SK-N-SH (cell line): ENCODE measurements around the gene WNK2. TPM values are rescaled to one million over a fixed set of nuclear protein-coding genes. Genes with fewer than 3 reads are reported as not detected.

Source experiments
- CTCF ChIA-PET: fragments of 300-600, 350-600 bp; formaldehyde crosslinking; extraction: SDS; loops from one replicate; lab custom pipeline; 2021; lab: Yijun Ruan, JAX
- POLR2A ChIA-PET: fragments of 350-600 bp; sonication (Branson Sonifier 250); formaldehyde crosslinking; extraction: SDS; loops from one replicate; lab custom pipeline; 2020; ENCODE audit warnings: antibody characterized with exemption, inconsistent platforms; lab: Yijun Ruan, JAX
- DNase-seq: peaks from one replicate; pipeline ENCODE4 v3.0.0; 2012
- H2AFZ ChIP-seq: fragments of 200-600 bp; sonication (generic); 2 replicates; pipeline ENCODE4 v1.8.1; 2016; ENCODE audit warnings: antibody characterized with exemption, mild to moderate bottlenecking, low read depth
- H3F3A ChIP-seq: fragments of 200-600 bp; sonication (generic); replicated peaks from 2 replicates; pipeline ENCODE3; 2016; ENCODE audit warnings: antibody characterized with exemption, mild to moderate bottlenecking; ENCODE audit not compliant: insufficient read depth
- H3K27ac ChIP-seq, 2 experiments: fragments of 200-500 bp in 1 of 2; fragments of 200-600 bp in 1 of 2; sonication (Bioruptor generic) in 1 of 2; sonication (generic), shearing (Covaris generic) in 1 of 2; 2 replicates each; pipeline versions ENCODE4 v1.5.1 to v1.6.1; 2014 to 2016; ENCODE audit warnings: low read depth in 2 of 2, inconsistent platforms in 1 of 2, low read length in 1 of 2, mild to moderate bottlenecking in 1 of 2, mixed read lengths in 1 of 2
- H3K27me3 ChIP-seq: fragments of 200-600 bp; sonication (generic), shearing (Covaris generic); 2 replicates; pipeline ENCODE4 v1.6.1; 2016; ENCODE audit warnings: mixed run types; ENCODE audit not compliant: insufficient read depth
- H3K36me3 ChIP-seq, 2 experiments: fragments of 200-500 bp in 1 of 2; fragments of 200-600 bp in 1 of 2; sonication (Bioruptor generic) in 1 of 2; sonication (generic) in 1 of 2; replicated peaks in 1 of 2; 2 replicates each; pipeline versions ENCODE3 to v1.5.1; 2014 to 2016; ENCODE audit warnings: low read length in 1 of 2, mild to moderate bottlenecking in 1 of 2; ENCODE audit not compliant: insufficient read depth in 2 of 2, control insufficient read depth in 1 of 2
- H3K4me1 ChIP-seq, 2 experiments: fragments of 200-500 bp in 1 of 2; fragments of 200-600 bp in 1 of 2; sonication (Bioruptor generic) in 1 of 2; sonication (generic), shearing (Covaris generic) in 1 of 2; 2 replicates each; pipeline versions ENCODE4 v1.5.1 to v1.6.1; 2014 to 2016; ENCODE audit warnings: low read depth in 1 of 2, low read length in 1 of 2, mixed run types in 1 of 2; ENCODE audit not compliant: insufficient read depth in 2 of 2, control insufficient read depth in 1 of 2
- H3K4me2 ChIP-seq: fragments of 200-600 bp; sonication (generic), shearing (Covaris generic); 2 replicates; pipeline ENCODE4 v1.6.1; 2017; ENCODE audit warnings: mixed run types
- H3K4me3 ChIP-seq, 2 experiments: fragments of 200-500 bp in 1 of 2; fragments of 200-600 bp in 1 of 2; sonication (Bioruptor generic) in 1 of 2; sonication (generic), shearing (Covaris generic) in 1 of 2; 2 replicates each; pipeline versions ENCODE4 v1.5.1 to v1.8.1; 2014 to 2016; ENCODE audit warnings: low read depth in 2 of 2, inconsistent platforms in 1 of 2, low read length in 1 of 2, mild to moderate bottlenecking in 1 of 2, mixed read lengths in 1 of 2, moderate library complexity in 1 of 2
- H3K79me2 ChIP-seq: fragments of 200-600 bp; sonication (generic); 2 replicates; pipeline ENCODE4 v1.8.1; 2017; ENCODE audit warnings: mild to moderate bottlenecking; ENCODE audit not compliant: insufficient read depth
- H3K9ac ChIP-seq: fragments of 200-600 bp; sonication (generic); 2 replicates; pipeline ENCODE4 v1.6.1; 2017; ENCODE audit warnings: mixed run types
- H3K9me2 ChIP-seq: fragments of 200-600 bp; sonication (generic); 2 replicates; pipeline ENCODE4 v1.6.1; 2017; ENCODE audit warnings: mixed run types
- H3K9me3 ChIP-seq: fragments of 200-600 bp; sonication (generic); 2 replicates; pipeline ENCODE4 v1.6.1; 2017; ENCODE audit warnings: mixed run types, mild to moderate bottlenecking, moderate library complexity
- H4K20me1 ChIP-seq: fragments of 200-600 bp; sonication (generic); 2 replicates; pipeline ENCODE4 v1.6.1; 2017; ENCODE audit warnings: mild to moderate bottlenecking, mixed run types; ENCODE audit not compliant: insufficient read depth
- CHD2 ChIP-seq: fragments of 150-350 bp; IDR thresholded peaks from 2 replicates; pipeline ENCODE4 v1.6.1; 2018; ENCODE audit warnings: low read length; ENCODE audit not compliant: partially characterized antibody
- EZH2phosphoT487 ChIP-seq: fragments of 200-600 bp; sonication (generic); IDR thresholded peaks from 2 replicates; pipeline ENCODE4 v1.6.1; 2017; ENCODE audit warnings: low read depth, mixed run types, mild to moderate bottlenecking, antibody characterized with exemption, moderate library complexity, borderline replicate concordance
- FOXJ3 ChIP-seq: sonication (generic); formaldehyde crosslinking; IDR thresholded peaks from 2 replicates; pipeline ENCODE4 v1.5.1; 2020; ENCODE audit warnings: mild to moderate bottlenecking, missing genetic modification reagents
- FOXM1 ChIP-seq: IDR thresholded peaks from 2 replicates; pipeline ENCODE4 v1.4.0; 2012; ENCODE audit warnings: low read depth, mild to moderate bottlenecking
- JUND ChIP-seq: IDR thresholded peaks from 2 replicates; pipeline ENCODE4 v1.4.0; 2012
- MAX ChIP-seq: IDR thresholded peaks from 2 replicates; pipeline ENCODE4 v1.4.0; 2012; ENCODE audit warnings: low read depth
- MEF2A ChIP-seq: IDR thresholded peaks from 2 replicates; pipeline ENCODE4 v1.4.0; 2012; ENCODE audit warnings: low read depth, borderline replicate concordance
- POLR2AphosphoS5 ChIP-seq: IDR thresholded peaks from 2 replicates; pipeline ENCODE4 v1.6.1; 2012; ENCODE audit warnings: low read depth, low read length
- REST ChIP-seq: IDR thresholded peaks from 2 replicates; pipeline ENCODE4 v1.6.1; 2012; ENCODE audit warnings: mild to moderate bottlenecking, low read depth, low read length, moderate library complexity
- RXRA ChIP-seq: IDR thresholded peaks from 2 replicates; pipeline ENCODE4 v1.4.0; 2012; ENCODE audit warnings: low read depth, mild to moderate bottlenecking, borderline replicate concordance
- SIN3A ChIP-seq: IDR thresholded peaks from 2 replicates; pipeline ENCODE4 v1.6.1; 2012; ENCODE audit warnings: low read depth, mild to moderate bottlenecking, low read length, moderate library complexity, borderline replicate concordance
- TEAD4 ChIP-seq: IDR thresholded peaks from 2 replicates; pipeline ENCODE4 v1.4.0; 2012; ENCODE audit warnings: mild to moderate bottlenecking, borderline replicate concordance; ENCODE audit not compliant: insufficient read depth
- WGBS: methylation state at CpG from one replicate; pipeline ENCODE4 v1.1.6; 2017; ENCODE audit warnings: low lambda C conversion rate; 5-methylcytosine and 5-hydroxymethylcytosine counted together
- polyA plus RNA-seq, 3 experiments: library from polyadenylated mRNA; depleted of rRNA; stranded (reverse); fragments of >200 nt; gene quantifications; 2 replicates each; pipeline ENCODE4 v1.2.3, GENCODE V29; 2012
- TF ChIP-seq, protein P1 (sequence below): IDR thresholded peaks from 2 replicates; pipeline ENCODE4 v1.4.0; 2012; ENCODE audit warnings: low read depth, borderline replicate concordance

Gene WNK2
- polyA plus RNA-seq, 1 of the 3 experiments (the other 2 are of a cell fraction), result 0.12 TPM

- Histone ChIP-seq H3K36me3 (no peaks in the 10 kb centered on the region), H4K20me1 (no peaks in the 10 kb centered on the region), H2AFZ (no peak overlapping the region), H3K4me1 (no peaks in the 10 kb centered on the region; a peak in 1 of 4 replicates), H3K27ac (no peak overlapping the region), H3K9me3 (no peaks in the 10 kb centered on the region), H3K27me3 (no peaks in the 10 kb centered on the region), H3K79me2 (no peaks in the 10 kb centered on the region), H3K9ac (no peak overlapping the region), H3K4me2 (no peak overlapping the region)
- ChIA-PET CTCF (no interaction called here), POLR2A (no interaction called here)
- TF ChIP-seq MEF2A (no peak), JUND (no peak), FOXJ3 (CRISPR knock-in tag) (no peak), CHD2 (no peak), POLR2AphosphoS5 (no peak), FOXM1 (no peak), RXRA (no peak), REST (no peak), EZH2phosphoT487 (no peak), SIN3A (no peak), TEAD4 (no peak), MAX (no peak)
- TF ChIP-seq, protein P1, sequence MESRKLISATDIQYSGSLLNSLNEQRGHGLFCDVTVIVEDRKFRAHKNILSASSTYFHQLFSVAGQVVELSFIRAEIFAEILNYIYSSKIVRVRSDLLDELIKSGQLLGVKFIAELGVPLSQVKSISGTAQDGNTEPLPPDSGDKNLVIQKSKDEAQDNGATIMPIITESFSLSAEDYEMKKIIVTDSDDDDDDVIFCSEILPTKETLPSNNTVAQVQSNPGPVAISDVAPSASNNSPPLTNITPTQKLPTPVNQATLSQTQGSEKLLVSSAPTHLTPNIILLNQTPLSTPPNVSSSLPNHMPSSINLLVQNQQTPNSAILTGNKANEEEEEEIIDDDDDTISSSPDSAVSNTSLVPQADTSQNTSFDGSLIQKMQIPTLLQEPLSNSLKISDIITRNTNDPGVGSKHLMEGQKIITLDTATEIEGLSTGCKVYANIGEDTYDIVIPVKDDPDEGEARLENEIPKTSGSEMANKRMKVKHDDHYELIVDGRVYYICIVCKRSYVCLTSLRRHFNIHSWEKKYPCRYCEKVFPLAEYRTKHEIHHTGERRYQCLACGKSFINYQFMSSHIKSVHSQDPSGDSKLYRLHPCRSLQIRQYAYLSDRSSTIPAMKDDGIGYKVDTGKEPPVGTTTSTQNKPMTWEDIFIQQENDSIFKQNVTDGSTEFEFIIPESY, result no peak
- TF ChIP-seq, all 33 proteins: peak for 0
- no peak for DNase-seq
- no peaks in the 10 kb centered on the region for H3F3A ChIP-seq
- WGBS, result 56% methylated on average over 3 of the region's 14 CpGs
- no peak overlapping the region for H3K4me3 ChIP-seq
- H3K9me2 ChIP-seq, result no peaks in the 10 kb centered on the region
These were observed 68.3 kb downstream of the WNK2 start for GRCh38 chr9:93252116-93252780.
